ENCODE data around the gene CCNJ. TPM values are rescaled to one million over a fixed set of nuclear protein-coding genes. Genes with fewer than 3 reads are reported as not detected.

Gene CCNJ
- total and polyA plus RNA-seq, 2 of the 13 experiments (the other 11 are each of a cell fraction or from before 2014, with no cell fraction given) = 14.1 to 21.5 TPM

DNA sequence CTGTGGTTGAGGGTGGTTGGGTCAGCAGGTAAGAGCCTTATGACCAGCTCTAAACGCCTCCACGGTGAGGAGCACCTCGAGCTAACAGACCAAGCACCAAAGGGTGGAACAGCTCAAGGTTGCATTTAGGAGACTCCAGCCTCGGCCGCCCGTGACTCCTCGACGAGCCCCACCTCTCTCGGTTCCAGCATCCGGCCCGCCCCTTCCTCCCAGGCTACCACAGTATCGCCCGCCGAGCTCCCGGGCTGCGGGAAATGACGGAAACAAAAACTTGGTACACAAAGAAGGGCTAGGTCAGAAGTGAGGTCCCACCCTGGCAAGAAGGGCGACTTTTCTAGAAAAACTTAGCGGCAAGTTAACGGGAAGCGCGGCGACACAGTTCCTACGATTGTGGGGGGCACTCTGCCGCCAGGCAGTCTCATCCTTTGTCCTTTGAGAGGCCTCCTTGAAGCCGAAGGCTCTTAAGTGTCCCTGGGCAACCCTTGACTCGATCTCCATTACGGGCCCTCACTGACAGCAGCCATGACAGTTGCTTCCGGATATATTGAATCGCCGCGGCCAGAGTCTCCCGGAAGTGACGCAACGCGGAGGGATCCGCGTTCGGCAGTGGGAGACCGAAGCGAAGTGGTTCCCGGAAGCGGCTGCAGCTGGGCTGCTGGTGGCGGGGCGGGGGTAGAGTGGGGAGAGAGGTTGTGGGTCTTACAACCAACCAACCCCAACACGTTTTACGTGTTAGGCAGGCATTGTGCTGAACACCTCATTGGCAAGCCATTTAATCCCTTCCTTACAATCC lies 46.5 kb downstream of the CCNJ start (continued):
- TF ChIP-seq FOXK1 (CRISPR knock-in tag; IDR thresholded peaks at IDR 0.05; ENCODE audit: borderline replicate concordance, low read depth) (peak; percentile 87), SIX1 (CRISPR knock-in tag; IDR thresholded peaks at IDR 0.05; ENCODE audit: borderline replicate concordance) (0 out of 2 replicates have a peak, but pooled peaks have one; percentile 6), RAD51 (IDR thresholded peaks at IDR 0.05; ENCODE audit: borderline replicate concordance) (no peak), ZNF451 (CRISPR knock-in tag; IDR thresholded peaks at IDR 0.05) (peak; percentile 87), ZNF331 (CRISPR knock-in tag; IDR thresholded peaks at IDR 0.05) (peak; percentile 80), IRF2 (CRISPR knock-in tag; IDR thresholded peaks at IDR 0.05) (peak; percentile 90), ASH2L (IDR thresholded peaks at IDR 0.05; ENCODE audit: insufficient read length, low read depth, low read length) (peak; percentile 82), ERF (CRISPR knock-in tag; IDR thresholded peaks at IDR 0.05) (no peak; the same call in 1 of the 2 replicates), STAT5B (CRISPR knock-in tag; IDR thresholded peaks at IDR 0.05) (peak; percentile 54; the same call in 1 of the 2 replicates)
- TF ChIP-seq, protein P1, sequence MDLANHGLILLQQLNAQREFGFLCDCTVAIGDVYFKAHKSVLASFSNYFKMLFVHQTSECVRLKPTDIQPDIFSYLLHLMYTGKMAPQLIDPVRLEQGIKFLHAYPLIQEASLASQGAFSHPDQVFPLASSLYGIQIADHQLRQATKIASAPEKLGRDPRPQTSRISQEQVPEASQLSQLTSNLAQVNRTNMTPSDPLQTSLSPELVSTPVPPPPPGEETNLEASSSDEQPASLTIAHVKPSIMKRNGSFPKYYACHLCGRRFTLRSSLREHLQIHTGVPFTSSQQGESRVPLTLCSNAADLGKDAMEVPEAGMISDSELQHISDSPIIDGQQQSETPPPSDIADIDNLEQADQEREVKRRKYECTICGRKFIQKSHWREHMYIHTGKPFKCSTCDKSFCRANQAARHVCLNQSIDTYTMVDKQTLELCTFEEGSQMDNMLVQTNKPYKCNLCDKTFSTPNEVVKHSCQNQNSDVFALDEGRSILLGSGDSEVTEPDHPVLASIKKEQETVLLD (CRISPR knock-in tag; IDR thresholded peaks at IDR 0.05; ENCODE audit: low read depth) = no peak
- TF ChIP-seq, protein P2, sequence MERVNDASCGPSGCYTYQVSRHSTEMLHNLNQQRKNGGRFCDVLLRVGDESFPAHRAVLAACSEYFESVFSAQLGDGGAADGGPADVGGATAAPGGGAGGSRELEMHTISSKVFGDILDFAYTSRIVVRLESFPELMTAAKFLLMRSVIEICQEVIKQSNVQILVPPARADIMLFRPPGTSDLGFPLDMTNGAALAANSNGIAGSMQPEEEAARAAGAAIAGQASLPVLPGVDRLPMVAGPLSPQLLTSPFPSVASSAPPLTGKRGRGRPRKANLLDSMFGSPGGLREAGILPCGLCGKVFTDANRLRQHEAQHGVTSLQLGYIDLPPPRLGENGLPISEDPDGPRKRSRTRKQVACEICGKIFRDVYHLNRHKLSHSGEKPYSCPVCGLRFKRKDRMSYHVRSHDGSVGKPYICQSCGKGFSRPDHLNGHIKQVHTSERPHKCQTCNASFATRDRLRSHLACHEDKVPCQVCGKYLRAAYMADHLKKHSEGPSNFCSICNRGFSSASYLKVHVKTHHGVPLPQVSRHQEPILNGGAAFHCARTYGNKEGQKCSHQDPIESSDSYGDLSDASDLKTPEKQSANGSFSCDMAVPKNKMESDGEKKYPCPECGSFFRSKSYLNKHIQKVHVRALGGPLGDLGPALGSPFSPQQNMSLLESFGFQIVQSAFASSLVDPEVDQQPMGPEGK (CRISPR knock-in tag; IDR thresholded peaks at IDR 0.05) = peak; percentile 81
- TF ChIP-seq, protein P3, sequence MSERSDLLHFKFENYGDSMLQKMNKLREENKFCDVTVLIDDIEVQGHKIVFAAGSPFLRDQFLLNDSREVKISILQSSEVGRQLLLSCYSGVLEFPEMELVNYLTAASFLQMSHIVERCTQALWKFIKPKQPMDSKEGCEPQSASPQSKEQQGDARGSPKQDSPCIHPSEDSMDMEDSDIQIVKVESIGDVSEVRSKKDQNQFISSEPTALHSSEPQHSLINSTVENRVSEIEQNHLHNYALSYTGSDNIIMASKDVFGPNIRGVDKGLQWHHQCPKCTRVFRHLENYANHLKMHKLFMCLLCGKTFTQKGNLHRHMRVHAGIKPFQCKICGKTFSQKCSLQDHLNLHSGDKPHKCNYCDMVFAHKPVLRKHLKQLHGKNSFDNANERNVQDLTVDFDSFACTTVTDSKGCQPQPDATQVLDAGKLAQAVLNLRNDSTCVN (CRISPR knock-in tag; IDR thresholded peaks at IDR 0.05; ENCODE audit: borderline replicate concordance) = no peak
- TF ChIP-seq, protein P4, sequence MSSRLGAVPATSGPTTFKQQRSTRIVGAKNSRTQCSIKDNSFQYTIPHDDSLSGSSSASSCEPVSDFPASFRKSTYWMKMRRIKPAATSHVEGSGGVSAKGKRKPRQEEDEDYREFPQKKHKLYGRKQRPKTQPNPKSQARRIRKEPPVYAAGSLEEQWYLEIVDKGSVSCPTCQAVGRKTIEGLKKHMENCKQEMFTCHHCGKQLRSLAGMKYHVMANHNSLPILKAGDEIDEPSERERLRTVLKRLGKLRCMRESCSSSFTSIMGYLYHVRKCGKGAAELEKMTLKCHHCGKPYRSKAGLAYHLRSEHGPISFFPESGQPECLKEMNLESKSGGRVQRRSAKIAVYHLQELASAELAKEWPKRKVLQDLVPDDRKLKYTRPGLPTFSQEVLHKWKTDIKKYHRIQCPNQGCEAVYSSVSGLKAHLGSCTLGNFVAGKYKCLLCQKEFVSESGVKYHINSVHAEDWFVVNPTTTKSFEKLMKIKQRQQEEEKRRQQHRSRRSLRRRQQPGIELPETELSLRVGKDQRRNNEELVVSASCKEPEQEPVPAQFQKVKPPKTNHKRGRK (CRISPR knock-in tag; IDR thresholded peaks at IDR 0.05) = no peak

All from HepG2 (cell line).